Measurements from ENCODE around the gene SEMA5B.

Gene SEMA5B

DNA sequence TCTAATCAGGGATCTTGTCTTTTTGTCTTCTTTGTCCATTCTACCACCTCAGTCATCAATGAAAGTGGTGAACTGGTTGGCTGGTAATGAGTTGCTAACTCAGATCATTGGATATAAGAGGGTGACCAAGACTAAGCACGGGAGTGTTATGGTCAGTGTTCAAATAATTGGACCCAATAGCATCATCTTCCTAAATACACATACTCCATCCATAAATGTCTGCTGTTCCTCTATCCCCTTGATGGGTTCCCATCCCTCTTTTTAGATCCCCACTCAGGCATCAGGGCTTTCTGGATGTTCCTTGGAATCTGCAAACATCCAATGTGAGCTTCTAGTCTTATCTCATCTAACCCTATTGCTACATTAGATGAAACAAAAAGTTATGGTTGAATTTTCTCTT lies 3.5 kb downstream of the SEMA5B start:
- no peak for DNase-seq

DNA sequence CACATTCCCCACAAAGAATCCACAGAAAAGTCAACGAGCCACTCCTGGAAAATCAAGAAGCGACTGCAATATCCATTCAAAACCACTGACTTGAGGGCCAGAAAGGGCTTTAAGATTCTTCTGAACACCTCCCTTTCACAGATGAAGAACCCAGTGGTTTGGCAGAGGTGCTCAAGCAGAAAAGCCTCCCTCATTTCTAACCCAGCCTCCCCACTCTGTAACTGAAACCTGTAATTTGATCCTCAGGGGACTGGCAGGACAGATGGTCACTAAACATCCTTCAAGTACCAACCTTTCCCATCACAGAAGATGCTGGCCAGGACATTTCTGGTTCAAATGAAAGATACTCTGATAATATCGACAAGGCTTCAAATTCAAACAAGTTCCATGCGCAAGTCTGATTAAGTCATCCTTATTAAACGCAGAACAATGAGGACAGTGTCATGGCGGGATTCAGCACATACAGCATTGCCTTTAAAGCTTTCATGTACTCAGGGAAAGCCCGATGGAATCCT lies 5.5 kb downstream of the SEMA5B start:
- no peak for DNase-seq

DNA sequence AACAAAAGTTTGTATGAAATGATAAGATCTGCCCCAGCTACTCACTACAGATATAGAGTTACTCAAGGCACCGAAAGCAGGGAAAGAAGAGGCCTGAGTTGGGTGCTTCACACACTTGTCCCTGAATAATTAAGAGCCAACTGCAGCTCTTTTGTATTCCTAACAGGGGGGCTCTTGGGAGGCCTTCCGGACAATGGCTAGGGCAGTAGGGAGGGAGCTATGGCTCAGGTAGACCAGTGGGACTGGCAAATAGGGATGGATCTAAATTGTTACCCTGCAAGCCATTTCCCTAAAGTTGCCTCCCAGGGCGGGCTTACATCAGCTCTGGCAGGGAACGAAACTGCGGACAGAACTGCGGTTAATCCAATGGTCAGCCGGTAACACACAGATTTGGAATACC lies 6.2 kb downstream of the SEMA5B start:
- no peak for DNase-seq

DNA sequence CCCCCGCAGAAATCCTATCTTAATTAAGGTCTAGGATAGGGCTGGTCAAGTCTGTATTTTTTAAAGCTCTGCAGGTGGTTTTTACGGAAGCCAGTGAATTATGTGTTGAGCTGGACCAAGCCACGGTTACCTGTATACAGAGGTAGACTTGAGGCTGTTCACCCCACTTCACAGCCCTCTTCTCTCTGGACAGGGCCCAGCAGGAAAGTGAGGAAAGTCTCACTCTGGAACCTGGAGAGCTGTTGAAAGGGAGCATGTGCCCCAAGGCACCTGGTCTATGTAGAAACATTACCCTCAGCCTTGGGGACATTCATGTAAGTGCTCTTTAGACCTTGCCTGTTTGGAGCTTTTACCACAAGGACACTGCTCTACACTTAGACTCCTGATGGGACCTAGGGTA lies 6.9 kb downstream of the SEMA5B start:
- no peak for DNase-seq

DNA sequence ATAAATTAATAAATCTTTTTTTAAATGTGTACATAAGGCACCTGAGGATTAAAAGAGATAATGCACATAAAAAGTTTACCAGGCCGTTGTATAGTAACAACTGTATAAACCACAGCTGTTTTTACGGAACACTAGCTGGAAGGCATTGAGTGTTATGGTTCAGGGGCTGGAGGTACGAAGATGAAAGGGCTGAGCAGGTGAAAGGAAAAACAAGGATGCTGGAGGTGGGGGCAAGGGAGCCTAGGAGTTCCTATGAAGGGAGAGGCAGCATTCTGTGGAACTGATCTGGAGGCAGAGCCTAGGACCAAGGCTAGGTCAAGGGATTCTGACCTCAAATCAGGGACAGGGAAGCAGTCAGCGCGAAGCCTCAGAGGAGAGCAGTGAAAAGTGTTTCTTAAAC lies 8.0 kb downstream of the SEMA5B start:
- no peak for DNase-seq

DNA sequence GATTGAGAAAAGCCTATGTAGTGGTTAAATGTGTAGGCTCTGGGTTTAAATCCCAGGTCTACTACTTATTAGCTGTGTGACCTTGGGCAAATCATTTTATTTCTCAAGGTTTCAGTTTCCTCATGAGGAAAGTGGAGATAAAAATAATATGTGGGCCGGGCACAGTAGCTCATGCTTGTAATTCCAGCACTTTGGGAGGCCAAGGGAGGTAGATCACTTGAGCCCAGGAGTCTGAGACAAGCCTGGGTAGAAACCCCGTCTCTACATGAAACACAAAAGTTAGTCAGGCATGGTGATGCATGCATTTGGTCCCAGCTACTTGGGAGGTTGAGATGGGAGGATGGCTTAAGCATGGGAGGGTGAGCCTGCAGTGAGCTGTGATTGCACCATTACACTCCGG lies 8.4 kb downstream of the SEMA5B start:
- DNase-seq: no peak

DNA sequence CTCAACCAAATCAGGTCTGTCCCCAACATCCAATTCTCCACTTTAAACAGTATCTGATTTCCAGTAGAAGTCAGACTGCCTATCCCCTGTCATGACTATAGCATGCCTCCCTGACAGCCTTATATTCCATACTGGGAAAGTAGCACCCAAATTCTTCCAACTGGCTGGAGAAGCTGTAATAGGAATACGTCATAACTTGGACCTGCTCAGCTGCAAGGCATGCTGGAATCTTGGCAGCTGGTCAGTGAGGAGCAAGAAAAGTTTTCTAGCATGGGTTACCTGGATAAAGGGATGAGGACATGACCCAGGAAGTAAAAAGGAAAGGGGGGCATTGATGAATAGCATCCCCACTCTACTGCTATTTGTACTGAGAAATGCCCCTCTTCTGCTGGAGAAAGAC lies 8.9 kb downstream of the SEMA5B start:
- no peak for DNase-seq

DNA sequence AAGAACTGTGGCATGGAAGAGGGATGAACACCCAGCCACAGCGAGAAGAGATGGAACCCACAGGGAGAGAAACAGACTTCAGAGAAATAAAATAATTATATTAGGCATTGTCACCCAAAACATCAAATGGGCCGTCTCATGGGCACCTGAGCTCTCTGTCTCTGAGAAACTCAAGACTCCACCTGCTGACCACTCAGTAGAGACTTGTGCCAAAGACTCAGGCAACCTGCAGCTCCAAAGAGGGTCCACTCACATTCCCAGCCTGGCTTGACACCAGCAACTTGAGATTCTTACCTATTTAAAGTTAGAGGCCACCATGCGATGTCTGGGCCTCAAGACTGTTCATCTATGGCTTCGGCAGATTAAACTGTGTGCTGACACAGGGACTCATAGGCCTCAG lies 12.0 kb downstream of the SEMA5B start:
- no peak for DNase-seq

DNA sequence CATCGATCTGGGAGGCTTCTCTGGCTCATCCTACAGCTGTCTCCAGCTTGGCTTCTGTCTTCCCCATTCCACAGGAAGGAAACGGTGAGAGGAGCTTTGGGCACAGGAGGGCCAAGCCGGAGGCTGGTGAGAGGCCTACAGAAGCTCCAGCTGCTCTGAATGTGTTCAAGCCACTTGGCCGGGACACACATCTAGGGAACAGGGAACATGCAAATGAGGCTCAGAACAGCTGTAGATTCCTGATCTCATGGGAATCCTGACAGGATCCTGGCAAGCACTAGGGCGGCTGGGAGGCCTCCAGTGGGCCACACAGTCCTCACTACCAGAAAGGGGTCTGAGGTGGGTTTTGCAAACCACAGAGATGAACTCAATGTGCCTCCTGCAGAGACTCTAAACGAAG lies 13.7 kb downstream of the SEMA5B start:
- no peak for DNase-seq

DNA sequence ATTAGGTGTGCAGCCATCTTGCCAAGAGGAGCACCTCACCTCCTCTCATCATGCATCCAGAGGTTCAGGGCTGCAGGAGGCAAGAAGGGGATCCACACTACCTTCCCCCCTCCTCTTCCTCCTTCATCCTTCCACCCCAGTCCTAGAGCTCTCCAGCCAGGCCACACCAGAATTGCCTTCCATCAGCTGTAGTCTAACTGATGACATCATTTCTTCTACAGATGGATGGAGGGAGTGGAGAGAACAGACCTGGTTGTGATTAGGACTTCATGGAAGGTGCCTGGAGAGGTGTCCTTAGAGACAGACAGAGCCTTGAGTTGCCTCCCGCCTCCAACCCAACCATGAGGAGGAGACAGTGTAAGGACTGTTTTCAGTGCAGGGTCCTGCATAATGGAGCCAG lies 14.9 kb downstream of the SEMA5B start:
- DNase-seq: no peak

DNA sequence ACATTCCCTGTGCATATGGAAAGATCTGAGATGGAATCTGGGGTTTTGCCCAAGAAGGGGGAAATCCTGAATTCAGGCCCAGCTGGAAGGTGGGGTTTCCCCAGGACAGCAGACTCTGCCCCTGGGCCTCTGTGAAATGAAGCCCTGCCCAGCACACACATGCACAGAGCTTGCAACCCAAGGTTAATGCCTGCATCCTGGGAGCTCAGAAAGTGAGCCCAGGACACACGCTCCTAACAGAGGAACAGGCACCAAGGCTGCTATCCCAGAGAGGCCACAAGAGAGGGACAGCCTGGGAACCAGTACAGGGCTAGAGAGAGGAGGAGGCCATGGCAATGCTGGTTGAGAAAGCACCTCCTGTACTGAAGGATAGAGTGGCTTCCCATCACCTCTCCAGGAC lies 16.1 kb downstream of the SEMA5B start:
- DNase-seq: no peak

DNA sequence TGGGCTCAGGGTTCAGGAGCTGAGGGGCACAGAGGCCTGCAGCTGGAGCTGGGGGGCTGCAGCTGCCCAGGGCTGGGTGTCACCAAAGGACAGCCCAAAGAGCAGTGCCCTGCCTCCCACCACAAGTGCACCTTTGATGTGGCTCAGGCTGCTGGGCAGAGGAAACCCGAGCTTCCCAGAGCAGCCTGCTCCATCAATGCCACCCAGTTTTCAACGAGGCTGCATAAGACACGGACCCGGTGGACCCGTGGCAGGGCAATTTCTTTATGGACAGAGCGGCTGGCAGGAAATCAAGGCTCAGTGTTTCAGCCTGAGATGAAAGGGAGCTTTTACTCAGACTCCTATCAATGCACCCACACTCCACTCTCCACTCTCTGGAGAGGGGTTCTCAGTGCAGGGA lies 18.7 kb downstream of the SEMA5B start:
- no peak for DNase-seq

DNA sequence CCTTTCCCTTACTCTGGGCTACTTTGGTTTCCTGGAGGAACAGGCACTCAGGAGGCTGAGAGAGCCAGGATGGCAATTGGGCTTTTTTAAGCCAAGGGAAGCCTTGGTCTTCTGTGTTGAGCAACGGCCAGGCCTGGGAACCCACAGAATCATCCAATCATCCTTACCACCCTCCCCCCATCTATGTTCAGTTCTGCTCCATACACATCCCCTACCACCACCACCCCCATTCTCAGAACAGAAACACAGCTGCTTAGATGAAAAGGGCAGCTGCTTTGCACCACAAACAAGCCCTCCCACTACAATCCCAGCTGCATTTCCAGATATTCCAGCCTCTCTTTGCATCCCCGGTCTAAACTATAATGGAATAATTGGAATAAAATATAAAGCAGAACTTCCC lies 21.0 kb downstream of the SEMA5B start:
- DNase-seq: no peak

DNA sequence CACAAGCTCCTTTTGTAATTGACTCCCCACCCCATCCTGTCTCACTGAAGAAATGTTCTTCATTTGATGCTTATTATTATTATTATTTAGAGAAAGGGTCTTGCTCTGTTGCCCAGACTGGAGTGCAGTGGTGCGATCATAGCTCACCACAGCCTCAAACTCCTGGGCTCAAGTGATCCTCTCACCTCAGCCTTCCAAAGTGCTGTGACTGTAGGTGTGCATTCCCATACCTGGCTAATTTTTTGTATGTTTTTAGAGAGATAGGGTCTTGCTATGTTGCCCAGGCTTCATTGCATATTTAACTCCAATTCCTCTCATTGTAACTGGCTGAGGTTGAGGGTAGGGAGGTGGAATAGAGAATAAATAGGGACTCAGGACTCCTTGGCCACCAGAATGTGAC lies 22.3 kb downstream of the SEMA5B start:
- DNase-seq: no peak

DNA sequence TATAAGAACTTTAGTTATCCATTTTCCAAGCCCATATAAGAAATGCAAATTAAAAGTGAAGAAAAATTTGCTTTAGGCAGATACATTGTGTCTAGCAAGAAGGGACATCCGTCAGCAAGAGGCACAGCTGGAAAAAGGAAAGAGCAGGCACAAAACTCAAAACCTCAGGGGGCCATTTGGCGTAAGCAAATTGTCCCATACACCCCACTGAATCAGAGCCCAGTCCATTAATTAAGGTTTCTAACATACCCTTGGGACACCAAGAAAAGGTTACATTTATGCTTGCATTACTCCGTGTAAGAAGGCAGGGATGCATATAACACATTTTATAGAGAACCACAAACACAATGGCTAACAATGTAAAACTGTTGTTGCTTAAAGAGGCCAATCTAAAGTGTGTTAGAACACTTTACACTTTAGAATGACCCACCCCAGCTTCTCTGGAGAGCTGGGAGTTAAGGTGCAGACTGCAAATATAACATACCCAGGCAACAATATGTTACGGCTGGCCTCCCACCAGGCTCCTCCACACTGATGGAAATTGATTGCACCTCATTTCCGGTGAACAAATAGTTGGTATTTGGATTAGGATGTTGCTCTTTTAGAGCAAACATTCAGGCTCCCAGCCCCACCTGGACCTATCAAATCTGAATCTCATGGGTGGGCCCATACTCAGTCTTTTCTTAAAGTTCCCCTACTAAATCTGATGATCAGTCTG lies 23.2 kb downstream of the SEMA5B start:
- DNase-seq: no peak

DNA sequence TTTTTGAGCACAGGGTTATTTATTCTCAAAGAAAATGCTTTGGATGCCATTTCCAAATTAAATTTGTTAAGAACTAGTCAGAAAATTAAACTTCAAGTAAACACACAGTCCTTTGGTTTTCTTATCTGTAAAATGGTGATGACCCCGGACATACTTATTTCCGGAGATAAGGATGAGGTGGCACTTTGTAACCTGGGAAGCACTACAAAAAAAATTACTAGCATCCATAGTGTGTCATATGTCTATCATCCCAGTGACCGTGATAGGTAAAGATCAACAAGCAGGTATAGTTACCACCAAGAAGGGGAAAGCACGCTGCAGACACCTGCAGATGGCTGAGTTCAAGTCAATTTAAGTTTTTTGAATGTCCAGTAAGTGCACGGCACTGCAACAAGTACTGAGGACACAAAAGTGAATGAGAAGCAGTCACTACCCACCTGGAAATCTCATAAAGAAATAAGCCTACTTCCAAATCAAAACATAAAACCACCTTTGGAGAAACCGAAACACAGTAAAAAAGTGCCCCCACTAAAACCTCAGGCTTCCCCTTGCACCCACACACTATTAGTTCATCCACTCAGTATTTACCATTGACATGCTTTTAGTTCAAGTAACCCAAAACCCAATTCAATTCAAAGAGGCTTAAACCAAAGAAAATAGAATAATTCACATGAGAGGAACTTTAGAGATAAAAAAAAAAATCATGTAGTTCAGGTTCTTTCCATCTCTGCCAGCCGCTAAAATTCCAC lies 24.6 kb downstream of the SEMA5B start:
- no peak for DNase-seq

DNA sequence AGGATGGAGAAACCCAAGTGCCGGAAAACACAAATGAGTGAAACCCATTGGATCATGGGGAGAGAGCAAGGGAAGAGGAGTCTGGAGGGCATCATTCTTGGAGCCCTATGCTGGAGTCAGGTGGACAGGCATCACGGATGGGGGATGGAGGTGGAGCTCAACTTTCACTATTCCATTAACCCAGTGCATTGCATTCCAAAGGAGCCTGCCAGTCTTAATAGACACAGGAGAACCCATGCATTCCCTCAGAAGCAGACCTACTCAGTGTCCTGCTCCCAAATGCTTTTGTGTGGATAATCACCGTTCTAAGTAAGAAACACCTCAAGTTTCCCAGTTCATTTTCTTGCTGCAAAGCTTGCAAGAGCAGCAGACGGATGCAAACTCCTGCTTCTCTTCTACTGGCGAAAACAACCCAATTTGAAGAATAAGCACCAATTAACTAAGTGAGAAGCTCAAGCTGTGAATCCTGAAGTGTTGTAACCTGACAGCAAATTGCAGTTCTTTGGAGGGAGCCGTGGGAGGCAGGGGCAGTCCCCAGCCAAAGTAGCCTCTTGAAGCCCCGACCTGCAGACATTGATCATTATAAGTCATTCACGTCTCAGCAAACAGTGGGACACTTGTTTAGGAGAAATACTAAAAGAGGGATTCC lies 25.3 kb downstream of the SEMA5B start:
- DNase-seq: no peak

DNA sequence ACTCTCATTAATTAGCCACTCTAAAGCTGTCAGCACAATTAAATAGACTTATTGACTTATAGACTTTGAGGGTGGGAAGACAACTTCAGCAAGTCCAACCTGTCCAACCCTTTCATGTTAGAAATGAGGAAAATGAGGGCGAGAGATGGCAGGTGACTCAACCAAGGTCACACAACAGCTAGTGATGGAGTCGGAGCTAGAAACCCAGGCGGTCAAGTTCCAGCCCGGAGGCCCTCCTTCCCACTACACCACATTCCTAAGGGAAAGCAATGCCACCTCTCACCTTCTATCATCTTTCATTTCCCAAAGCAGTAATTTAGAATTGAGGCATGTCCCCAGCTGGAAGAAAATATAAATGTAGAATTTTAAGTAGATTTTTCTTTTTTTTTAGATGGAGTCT lies 28.7 kb downstream of the SEMA5B start:
- DNase-seq: no peak

DNA sequence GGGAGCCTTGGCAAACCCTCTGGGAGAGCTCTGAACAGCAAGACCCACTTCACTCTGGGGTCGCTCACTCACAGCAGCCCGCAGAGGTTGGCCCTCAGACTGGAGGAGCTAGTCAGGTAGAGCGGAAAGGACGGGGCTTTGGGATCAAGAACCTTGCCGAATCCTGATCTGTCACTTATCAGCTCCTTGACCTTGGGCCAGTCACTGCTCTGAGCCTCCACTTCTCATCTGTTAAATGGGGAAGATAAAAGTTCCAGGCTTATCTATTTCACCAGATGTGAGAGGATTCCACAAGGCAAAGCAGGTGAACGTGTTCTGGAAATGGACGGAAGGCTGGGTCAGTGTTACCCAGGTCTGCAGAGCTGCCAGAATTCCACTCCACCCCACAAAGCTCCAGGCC lies 29.4 kb downstream of the SEMA5B start:
- no peak for DNase-seq

DNA sequence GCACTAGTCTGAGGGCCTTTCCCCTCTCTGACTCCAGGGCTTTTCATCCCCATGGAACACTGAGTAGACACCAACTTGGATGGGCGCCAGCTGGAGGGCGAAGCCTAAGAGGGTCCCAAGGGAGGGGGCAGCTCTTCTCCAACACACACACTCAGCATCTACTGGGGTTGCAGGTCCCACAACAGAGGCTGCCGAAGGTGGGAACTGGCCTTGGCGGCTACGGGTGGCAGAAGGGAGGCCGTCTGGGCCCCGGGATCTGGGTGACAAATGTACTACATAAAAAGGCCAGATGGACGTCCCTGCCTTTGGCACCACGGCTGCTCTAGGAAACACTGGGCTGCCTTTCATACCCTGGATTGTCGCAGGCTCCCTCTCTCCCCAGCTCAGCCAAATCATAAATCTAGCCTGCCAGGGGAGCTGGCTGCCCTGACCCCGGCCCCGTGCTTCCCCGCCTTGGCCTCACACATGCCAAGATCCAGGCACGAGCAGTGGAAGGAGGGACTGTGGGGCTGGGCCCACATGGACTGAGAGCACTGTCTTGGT lies 31.5 kb downstream of the SEMA5B start:
- no peak for DNase-seq

DNA sequence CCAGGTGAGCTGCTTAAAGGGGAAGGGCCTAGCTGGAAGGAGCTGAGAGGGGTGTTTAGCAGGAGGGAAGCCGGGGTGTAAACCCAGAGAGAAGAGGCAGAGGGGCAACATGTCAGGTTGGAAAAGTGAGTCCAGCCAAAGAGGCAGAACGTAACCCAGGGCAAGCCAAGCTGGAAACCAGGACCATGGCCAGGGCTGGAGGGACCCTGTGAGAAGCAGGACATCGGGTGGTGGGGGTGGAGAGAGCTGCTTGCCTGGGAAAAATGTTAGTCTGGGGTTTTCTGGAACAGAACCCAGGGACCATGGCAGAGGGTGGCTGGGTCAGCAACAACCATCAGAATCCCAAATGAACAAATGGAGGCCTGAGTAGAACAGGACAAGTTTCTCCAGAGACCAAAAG lies 32.6 kb downstream of the SEMA5B start:
- no peak for DNase-seq

DNA sequence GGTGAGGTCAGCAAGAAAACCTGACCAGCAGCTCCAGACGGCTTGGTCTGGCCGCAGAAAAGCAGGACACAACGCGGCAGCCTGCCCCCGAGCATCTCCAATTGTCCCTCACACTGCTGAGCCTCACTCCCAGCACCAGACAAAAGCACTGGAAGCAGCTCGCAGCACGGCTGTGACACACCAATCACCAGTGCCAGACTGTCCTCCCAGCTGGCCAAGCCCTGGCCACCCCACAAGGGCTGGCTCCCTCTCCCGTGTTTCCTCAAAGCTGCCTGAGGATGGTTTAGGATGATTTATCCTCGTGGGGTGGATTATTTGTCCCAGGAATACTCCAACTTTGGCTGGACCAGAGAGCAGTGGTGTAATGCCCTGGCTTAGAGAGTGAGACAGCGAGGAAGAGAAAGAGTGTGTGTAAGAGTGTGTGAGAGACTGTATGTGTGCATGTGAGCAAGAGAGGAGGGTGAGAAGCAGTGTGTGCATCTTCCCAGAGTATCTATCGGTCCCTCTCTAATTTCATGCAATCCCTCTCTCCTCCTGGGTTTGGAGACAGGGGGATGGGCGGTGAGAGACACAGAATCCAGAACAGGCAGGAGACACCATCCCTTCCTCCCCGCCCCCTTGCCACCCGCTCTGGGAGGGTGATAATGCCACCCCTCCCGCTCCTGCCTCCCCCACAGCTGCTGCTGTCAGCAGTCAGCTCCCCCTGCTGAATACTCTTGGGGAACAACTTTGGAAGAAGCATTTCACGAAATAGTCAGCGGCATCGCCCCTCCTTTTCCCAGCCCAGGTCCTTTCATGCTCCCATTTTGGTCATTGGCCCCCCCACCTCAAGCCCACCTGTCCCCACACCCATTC lies 34.2 kb downstream of the SEMA5B start:
- no peak for DNase-seq

DNA sequence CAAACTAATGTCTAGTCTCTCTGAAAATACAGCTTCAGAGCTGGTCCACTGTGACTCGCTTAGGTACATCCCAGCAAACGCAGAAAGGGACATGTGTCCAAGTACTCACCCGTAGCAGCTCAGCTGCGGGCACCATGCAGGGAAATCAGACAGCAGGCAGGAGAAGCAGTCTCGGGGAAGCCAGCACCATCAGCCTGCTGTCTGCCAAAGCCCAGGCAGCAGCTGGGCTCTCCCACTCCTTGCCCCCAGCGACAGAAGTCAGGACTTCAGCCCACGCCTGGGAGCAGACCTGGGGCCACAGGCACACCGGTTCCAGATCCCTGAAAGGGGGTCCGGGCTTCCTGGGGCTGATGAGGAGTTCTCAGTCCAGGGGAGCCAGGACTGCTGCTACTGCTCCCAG lies 34.9 kb downstream of the SEMA5B start:
- no peak for DNase-seq

Data from activated naive CD4-positive, alpha-beta T cell (primary cell).